ENCODE measurements around the gene ALS2CL.
"Not testable (repeated sequence)": the region's sequence is repeated elsewhere in the genome, so short reads cannot be mapped to it uniquely, and the experiment has no call there.

ALS2CL gene

DNA sequence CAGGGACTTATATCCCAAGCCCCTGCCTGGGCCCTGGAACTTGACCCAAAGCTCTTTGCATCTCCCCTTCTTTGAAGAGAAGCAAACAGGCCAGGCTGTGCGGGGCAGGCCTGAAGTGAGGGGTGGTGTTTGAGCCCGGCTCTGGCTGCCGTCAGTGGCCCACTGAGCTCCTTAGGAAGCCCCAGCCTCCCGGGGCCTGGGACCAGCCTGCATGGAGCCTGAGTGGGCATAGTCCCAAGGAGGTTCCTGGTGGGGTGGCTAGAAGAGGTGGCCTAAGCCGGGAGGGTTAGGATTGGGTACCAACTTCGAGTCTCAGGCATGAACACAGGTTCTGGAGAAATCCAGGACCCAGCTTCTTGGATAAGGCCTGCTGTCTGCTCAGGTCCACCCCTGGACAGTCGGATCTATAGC lies 14.1 kb upstream of the ALS2CL start:
- no peak overlapping the region for H3K4me3 ChIP-seq (ENCODE audit: low read depth, low read length)
- TF ChIP-seq, protein P1, sequence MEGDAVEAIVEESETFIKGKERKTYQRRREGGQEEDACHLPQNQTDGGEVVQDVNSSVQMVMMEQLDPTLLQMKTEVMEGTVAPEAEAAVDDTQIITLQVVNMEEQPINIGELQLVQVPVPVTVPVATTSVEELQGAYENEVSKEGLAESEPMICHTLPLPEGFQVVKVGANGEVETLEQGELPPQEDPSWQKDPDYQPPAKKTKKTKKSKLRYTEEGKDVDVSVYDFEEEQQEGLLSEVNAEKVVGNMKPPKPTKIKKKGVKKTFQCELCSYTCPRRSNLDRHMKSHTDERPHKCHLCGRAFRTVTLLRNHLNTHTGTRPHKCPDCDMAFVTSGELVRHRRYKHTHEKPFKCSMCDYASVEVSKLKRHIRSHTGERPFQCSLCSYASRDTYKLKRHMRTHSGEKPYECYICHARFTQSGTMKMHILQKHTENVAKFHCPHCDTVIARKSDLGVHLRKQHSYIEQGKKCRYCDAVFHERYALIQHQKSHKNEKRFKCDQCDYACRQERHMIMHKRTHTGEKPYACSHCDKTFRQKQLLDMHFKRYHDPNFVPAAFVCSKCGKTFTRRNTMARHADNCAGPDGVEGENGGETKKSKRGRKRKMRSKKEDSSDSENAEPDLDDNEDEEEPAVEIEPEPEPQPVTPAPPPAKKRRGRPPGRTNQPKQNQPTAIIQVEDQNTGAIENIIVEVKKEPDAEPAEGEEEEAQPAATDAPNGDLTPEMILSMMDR (IDR thresholded peaks at IDR 0.05; ENCODE audit: control insufficient read depth, extremely low read depth, insufficient read depth) = no peak
- DNase-seq (ENCODE audit: low read depth) = no peak

DNA sequence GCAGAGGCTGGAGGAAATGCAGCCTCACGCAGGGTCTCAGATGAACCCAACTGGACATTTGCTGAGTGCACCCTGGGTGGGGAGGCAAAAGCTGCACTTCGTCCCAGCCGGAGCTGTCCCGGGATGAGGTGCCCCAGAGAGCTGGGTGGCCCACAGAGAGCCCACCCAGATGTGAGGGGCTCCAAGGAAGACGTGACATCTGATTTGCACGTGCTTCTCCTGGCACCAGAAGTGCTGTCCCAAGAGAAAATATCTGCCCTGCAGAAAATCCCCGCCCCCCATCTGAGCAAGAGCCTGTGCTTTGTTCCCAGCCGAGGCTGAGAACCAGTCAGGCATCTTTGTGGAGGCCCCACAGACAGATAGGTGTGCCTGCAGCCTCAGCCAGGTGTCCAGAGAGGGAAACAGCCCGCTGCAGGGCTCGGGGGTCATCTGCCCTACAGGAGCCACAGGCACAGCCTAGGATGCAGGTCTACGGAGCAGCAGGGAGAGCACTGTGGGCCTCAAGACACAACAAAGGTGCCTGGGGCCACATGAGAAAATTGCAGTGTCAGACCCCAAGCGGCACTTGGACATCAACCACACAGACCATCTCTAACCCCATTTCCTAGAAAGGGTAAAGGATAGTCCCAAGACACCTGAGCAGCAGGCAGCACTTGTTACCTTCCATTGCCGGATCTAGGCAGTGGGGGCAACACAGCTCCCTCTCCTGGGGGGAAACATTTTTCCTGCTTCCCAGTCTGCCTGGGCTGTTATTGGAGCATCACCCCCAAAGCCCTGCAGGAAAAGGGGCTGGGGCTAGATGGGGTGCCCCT lies 13.5 kb upstream of the ALS2CL start:
- H3K4me3 ChIP-seq (ENCODE audit: low read depth, low read length) = no peak overlapping the region
- TF ChIP-seq, protein P1 (IDR thresholded peaks at IDR 0.05; ENCODE audit: control insufficient read depth, extremely low read depth, insufficient read depth) = no peak
- DNase-seq (ENCODE audit: low read depth) = no peak

DNA sequence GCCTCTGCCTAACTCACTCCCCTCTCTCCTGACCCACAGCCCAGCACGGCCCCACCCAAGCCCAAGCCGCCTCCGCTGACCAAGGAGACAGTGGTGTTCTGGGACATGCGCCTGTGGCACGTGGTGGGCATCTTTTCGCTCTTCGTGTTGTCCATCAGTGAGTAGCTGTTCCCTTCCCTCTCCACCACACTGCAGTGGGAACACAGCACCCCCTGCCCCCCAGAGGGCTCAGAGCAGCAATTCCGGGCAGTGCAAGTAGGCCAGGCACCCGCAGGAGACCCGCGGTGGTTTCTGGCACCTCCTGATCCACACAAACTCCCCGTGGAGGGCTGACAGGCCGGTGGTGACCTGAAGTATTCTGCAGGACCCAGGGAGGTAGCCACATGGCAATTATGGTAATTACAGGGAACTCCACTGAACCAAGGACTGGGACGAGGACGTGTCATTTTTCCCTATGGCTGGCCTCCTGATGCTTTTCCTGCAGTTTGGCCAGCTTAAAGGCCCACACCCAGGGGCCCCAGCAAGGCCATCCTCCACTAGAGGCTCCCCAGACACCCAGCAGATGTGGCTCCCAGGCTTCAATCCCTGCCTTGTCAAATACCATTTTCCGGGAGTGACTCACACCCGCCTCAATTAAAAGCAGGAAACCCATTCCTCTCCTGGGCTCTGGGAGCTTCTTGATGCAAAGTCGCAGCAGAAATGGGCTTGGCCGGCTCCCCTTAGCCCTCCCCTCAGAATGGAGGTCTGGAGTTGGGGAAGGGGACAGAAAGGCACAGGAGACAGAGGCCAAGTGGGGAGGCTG lies 12.5 kb upstream of the ALS2CL start:
- DNase-seq (ENCODE audit: low read depth) = no peak

DNA sequence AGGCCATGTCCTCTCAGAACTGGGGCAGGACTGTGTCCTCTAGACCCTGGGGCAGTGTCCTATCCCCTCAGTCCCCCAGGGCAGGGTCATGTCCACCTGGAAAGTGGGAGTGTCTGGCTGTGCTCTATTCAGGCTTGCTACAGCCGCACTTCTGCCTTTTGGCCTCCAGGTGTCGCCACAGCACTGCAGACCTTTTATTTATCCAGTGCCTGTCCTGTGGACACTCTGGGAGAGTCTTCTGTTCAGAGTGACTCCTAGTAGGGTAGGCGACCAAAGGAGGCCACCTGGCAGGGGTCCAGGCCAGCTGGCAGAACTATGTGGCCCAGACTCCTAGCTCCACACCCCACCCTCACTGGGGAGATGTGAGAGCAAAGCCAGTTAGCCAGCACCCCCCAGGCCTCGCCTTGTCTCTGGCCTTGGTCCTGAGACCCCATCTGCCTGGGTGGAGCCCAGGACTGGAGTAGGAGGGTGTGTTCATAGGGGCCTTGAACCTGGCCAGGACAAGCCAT lies 11.6 kb upstream of the ALS2CL start:
- DNase-seq (ENCODE audit: low read depth) = peak; percentile 33

More for the DNA sequence above, 12.5 kb upstream of the ALS2CL start:
- H3K4me3 ChIP-seq (ENCODE audit: low read depth, low read length) = no peak overlapping the region
- TF ChIP-seq, protein P1 (IDR thresholded peaks at IDR 0.05; ENCODE audit: control insufficient read depth, extremely low read depth, insufficient read depth) = no peak

DNA sequence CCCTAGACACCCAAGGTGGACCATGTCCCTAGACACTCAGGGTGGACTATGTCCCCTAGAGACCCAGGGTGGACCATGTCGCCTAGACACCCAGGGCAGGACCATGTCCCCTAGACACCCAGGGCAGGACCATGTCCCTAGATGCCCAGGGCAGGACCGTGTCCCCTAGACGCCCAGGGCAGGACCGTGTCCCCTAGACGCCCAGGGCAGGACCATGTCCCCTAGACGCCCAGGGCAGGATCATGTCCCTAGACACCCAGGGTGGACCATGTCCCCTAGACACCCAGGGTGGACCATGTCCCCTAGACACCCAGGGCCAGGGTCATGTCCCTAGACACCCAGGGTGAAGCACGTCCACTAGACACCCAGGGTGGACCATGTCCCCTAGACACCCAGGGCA lies 10.9 kb upstream of the ALS2CL start:
- H3K4me3 ChIP-seq (ENCODE audit: low read depth, low read length); DNase-seq (ENCODE audit: low read depth): not testable (repeated sequence)

More for the DNA sequence above, 11.6 kb upstream of the ALS2CL start:
- H3K4me3 ChIP-seq (ENCODE audit: low read depth, low read length) = no peak overlapping the region
- TF ChIP-seq, protein P1 (IDR thresholded peaks at IDR 0.05; ENCODE audit: control insufficient read depth, extremely low read depth, insufficient read depth) = peak; percentile 98

DNA sequence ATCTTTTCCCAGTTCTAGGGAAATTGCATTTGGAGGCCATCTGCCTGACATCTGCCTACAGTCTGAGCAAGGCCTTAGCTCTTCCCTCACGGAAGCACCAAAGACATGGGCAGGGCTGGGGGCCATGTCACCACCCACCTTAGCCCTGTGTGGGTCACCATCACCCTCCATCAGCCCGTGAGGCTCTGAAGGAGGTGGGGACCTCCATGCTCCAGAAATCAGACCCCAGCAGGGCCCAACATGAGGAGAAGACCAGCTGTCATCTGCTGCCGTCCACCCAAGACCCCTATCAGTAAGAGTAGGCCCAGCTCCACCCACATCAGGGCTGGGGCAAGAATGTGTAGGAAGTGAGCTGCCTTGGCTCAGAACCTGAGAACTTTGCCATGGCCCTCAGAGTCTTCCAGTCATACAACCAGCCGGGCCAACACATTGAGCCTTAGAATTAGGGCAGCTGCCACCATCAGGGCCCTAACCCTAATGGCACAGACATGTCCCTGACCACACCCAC lies 9.6 kb upstream of the ALS2CL start:
- TF ChIP-seq, protein P1 (IDR thresholded peaks at IDR 0.05; ENCODE audit: control insufficient read depth, extremely low read depth, insufficient read depth) = no peak

More for the DNA sequence above, 9.6 kb upstream of the ALS2CL start:
- no peak overlapping the region for H3K4me3 ChIP-seq (ENCODE audit: low read depth, low read length)
- no peak for DNase-seq (ENCODE audit: low read depth)

Measured in LNCaP clone FGC (cell line).